Progenitor cell of endocrine pancreas (in vitro differentiated cells): ENCODE results near the gene C15orf40. TPM values are rescaled to one million over a fixed set of nuclear protein-coding genes. Genes with fewer than 3 reads are reported as not detected.
A peak's percentile ranks its signal among the peaks of the same experiment; 100 is the strongest.

Experiments used
- DNase-seq: peaks from one replicate; pipeline ENCODE4 v3.0.0; 2021; ENCODE audit warnings: low spot score; ENCODE audit not compliant: unreplicated experiment
- H3K27ac Mint-ChIP-seq: 2 replicates; pipeline ENCODE4 v1.8.0; 2021; ENCODE audit warnings: mild to moderate bottlenecking, moderate library complexity, mixed read lengths
- H3K27me3 Mint-ChIP-seq: 2 replicates; pipeline ENCODE4 v1.8.0; 2021; ENCODE audit warnings: mixed read lengths
- H3K36me3 Mint-ChIP-seq: 2 replicates; pipeline ENCODE4 v1.8.0; 2022; ENCODE audit warnings: mixed read lengths; ENCODE audit not compliant: insufficient read depth
- H3K4me1 Mint-ChIP-seq: 2 replicates; pipeline ENCODE4 v1.8.0; 2021; ENCODE audit warnings: low read depth, mixed read lengths
- H3K4me3 Mint-ChIP-seq: 2 replicates; pipeline ENCODE4 v1.8.0; 2021; ENCODE audit warnings: low read depth, mild to moderate bottlenecking, moderate library complexity, mixed read lengths
- H3K9me3 Mint-ChIP-seq: 2 replicates; pipeline ENCODE4 v1.8.0; 2021; ENCODE audit warnings: low read depth, mixed read lengths
- total RNA-seq: library from RNA; stranded (reverse); gene quantifications from 2 replicates; pipeline ENCODE4 v1.2.1, GENCODE V29; 2021
- TF ChIP-seq, protein P1 (sequence below): fragments of 200-600 bp; sonication (generic); IDR thresholded peaks from one replicate; pipeline ENCODE4 v1.5.0; 2021; ENCODE audit warnings: antibody characterized with exemption, mild to moderate bottlenecking; ENCODE audit not compliant: unreplicated experiment

The C15orf40 gene
- total RNA-seq, 1 donor from 2014 or later: 21.9 TPM

DNA sequence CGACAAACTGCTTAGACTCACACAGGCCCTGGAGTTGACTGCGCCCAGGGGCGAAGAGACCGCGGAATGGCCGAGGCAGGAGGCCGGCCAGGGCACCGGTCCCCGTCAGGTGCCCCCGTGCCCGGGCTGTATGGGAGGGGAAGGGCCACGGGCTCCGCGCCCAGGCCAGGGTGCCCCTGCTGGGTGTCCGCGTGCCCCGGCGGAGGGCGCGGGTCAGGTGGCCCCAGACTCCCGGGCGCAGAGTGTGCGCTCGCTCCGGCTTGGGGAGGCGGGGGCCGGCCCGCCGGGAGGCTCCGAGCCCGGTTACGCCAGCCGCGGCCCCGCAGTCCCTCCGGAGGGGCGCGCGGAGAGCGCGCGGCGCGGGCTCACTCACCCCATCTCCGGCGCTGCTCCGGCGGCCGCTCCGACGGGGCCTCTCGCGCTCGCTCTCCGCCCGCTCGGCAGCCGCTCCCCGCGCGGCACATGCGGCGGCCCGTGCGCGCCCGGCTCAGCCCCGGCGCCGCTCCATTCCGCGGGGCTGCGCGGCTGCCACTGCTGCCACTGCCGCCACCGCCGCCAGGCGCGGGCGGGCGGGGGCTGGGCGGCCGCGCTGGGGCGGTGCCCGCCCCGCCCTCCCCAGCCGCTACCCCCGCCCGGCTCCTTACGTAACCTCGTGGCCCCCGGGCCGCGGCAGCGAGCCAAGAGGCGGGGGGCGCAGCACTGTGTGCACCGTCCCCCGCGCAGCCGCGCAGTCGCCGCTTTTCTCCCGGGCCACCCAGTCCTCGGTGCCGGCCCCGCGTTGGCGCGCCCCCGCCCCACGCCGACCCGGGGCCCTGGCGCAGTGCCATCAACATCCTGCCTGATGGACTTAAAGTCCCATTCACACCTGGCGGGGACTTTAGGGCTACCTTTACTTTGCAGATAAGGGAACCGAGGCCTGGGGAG lies 59.0 kb downstream of the C15orf40 start, which contains the start of gene HOMER2:
Gene HOMER2 (minus strand): TSS at position 563 of the 924 bp plus-strand sequence. CDS start 185 bp downstream, at position 378.
- Mint-ChIP-seq H3K27me3 (peaks cover 5% of the 10 kb centered on the region), H3K27ac (no peak within 1 kb of the TSS), H3K9me3 (no peaks in the 10 kb centered on the region), H3K4me3 (peak within 1 kb of the TSS; percentile 68), H3K4me1 (peaks cover 2% of the 10 kb centered on the region), H3K36me3 (peaks cover 1% of the 10 kb centered on the region)
- DNase-seq: peak; percentile 20
- TF ChIP-seq, protein P1, sequence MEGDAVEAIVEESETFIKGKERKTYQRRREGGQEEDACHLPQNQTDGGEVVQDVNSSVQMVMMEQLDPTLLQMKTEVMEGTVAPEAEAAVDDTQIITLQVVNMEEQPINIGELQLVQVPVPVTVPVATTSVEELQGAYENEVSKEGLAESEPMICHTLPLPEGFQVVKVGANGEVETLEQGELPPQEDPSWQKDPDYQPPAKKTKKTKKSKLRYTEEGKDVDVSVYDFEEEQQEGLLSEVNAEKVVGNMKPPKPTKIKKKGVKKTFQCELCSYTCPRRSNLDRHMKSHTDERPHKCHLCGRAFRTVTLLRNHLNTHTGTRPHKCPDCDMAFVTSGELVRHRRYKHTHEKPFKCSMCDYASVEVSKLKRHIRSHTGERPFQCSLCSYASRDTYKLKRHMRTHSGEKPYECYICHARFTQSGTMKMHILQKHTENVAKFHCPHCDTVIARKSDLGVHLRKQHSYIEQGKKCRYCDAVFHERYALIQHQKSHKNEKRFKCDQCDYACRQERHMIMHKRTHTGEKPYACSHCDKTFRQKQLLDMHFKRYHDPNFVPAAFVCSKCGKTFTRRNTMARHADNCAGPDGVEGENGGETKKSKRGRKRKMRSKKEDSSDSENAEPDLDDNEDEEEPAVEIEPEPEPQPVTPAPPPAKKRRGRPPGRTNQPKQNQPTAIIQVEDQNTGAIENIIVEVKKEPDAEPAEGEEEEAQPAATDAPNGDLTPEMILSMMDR: no peak

DNA sequence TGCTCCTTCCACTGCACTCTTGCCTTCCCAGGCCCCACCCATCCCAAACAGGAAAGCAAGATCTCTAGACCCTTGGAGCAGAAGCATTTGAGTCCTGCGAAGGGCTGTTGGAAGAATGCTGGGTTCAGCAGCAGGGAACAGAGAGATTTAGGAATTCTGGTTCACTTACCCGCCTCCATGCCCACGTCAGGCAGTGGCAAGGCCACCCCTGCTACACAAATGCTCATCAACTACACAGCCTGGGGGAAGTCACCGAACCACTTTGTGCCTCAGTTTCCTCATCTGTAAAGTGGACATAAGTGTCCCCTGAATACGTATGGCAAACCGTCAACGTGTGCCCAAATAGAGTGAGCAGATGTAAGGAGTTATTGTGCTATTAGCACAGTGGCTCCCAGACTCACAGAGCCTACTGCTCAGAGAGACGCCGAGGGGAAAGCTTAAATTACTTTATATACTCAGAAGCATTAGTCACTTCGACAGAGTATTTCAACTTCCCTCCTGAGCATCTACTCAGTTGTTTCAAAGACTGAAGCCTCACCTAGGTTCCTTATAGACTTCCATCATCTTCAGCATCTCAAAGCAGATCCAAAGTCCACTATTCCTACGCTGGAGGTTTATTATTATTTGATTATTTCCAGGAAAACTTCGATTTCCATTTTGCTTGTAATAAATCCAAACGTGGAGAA lies 59.8 kb downstream of the C15orf40 start:
- no peak for DNase-seq
- peaks cover 1% of the 10 kb centered on the region for H3K36me3 Mint-ChIP-seq
- H3K4me1 Mint-ChIP-seq: peaks cover 2% of the 10 kb centered on the region
- H3K27ac Mint-ChIP-seq: no peak overlapping the region
- TF ChIP-seq, protein P1: no peak
- H3K27me3 Mint-ChIP-seq: peaks cover 5% of the 10 kb centered on the region
- H3K4me3 Mint-ChIP-seq: no peak overlapping the region
- H3K9me3 Mint-ChIP-seq: no peaks in the 10 kb centered on the region

DNA sequence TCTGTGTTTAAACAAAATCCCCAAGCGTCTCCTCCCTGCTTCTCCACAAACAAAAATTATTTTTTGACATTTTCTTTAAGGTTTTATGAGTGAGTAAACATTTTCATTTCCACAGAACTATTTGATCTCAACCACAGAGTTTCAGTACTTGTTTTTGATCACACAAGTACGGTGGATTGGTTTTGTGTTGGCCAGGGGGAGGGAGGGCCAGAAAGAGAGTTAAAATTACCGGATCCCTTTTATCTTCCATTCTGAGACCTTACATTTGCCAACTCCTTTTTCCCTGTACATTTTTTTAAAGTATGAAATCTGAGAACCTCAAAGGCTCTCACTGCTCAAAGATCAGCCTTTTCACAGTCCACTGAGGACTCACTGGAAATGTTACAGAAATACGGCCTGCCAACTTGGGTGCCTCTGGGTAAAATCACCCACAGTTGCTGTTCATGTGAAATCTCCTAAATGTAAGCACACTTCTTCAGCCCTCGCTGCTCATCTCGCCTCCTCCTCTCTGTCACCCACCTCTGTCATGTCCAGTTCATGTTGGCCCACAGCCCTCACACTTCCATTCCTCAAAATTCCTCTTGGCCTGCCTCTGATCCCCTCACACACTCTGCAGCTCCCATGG lies 60.6 kb downstream of the C15orf40 start:
- Mint-ChIP-seq H3K36me3 (peaks cover 1% of the 10 kb centered on the region), H3K27ac (no peak overlapping the region), H3K4me3 (no peak overlapping the region), H3K9me3 (no peaks in the 10 kb centered on the region), H3K4me1 (peaks cover 2% of the 10 kb centered on the region), H3K27me3 (peaks cover 8% of the 10 kb centered on the region)
- DNase-seq: no peak
- TF ChIP-seq, protein P1: no peak

DNA sequence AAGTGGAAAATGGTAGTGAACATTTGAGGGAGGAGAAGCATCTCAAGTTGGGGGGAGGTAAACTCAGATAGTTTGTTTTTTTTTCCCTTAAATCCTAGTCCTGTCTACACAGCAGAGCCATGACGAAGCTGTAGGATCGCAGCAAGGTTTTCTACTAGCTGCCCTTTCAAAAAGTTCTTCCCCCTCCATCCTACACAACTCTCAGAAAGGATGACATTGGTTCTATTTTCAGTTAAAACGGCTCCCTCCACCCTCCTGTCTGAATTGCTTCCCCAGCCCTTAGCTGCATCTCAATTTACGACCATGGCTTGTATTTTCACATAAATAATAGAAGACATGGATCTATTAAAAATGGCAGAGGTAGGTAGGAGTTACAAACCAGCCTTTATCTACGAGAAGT lies 61.1 kb downstream of the C15orf40 start:
- H3K9me3 Mint-ChIP-seq: no peaks in the 10 kb centered on the region
- H3K36me3 Mint-ChIP-seq: peaks cover 1% of the 10 kb centered on the region
- H3K27ac Mint-ChIP-seq: no peak overlapping the region
- no peak for DNase-seq
- TF ChIP-seq, protein P1: no peak
- peaks cover 8% of the 10 kb centered on the region for H3K27me3 Mint-ChIP-seq
- H3K4me3 Mint-ChIP-seq: no peak overlapping the region
- peaks cover 2% of the 10 kb centered on the region for H3K4me1 Mint-ChIP-seq

DNA sequence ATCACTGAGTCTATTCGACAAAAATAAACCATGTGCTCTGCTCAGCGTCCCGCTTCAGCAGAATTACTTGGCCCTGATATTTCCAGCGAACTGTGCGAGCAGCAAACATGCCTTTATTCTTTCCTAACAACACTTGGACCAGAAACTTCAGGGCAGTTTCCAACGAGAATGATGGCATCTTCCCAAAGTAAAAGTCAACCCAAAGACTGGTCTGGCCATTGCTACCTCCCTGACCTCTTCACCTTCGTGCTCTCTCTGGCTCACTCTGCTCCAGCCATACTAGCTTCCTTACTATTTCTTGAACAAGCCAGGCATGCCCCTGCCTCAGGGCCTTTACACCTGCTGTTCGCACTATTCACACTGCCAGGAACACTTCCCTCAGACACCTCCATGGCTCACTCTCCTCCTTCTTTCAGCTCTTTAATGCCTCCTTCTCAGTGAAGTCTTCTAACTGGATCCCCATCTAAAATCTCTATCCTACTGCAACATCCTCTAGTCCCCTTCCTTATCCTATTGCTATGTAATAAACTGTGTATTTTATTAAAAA lies 65.2 kb downstream of the C15orf40 start:
- no peaks in the 10 kb centered on the region for H3K36me3 Mint-ChIP-seq
- H3K4me1 Mint-ChIP-seq: no peaks in the 10 kb centered on the region
- no peak overlapping the region for H3K4me3 Mint-ChIP-seq
- no peak for DNase-seq
- no peak overlapping the region for H3K27ac Mint-ChIP-seq
- H3K27me3 Mint-ChIP-seq: peaks cover 2% of the 10 kb centered on the region
- H3K9me3 Mint-ChIP-seq: no peaks in the 10 kb centered on the region
- TF ChIP-seq, protein P1: no peak
